GM10266 (cell line): Measurements from ENCODE around the gene PID1.

Experiments
- DNase-seq: peaks from one replicate; pipeline ENCODE4 v3.0.0; 2012; ENCODE audit errors: extremely low spot score
- CTCF ChIP-seq: IDR thresholded peaks from 2 replicates; pipeline ENCODE4 v1.5.1; 2012; ENCODE audit warnings: mild to moderate bottlenecking, low read depth; ENCODE audit not compliant: control insufficient read depth, insufficient read depth; ENCODE audit errors: missing control alignments

The PID1 gene

GRCh38 chr2:229174794-229175496 is 96.1 kb downstream of the PID1 start:
- no peak for TF ChIP-seq CTCF
- no peak for DNase-seq

- no peak for TF ChIP-seq CTCF
- DNase-seq = no peak
Observed at GRCh38 chr2:229173825-229174359, 97.2 kb downstream of the PID1 start.

GRCh38 chr2:229170916-229171315 is 100.2 kb downstream of the PID1 start:
- no peak for DNase-seq
- TF ChIP-seq CTCF = no peak

GRCh38 chr2:229170171-229170570 is 100.9 kb downstream of the PID1 start:
- no peak for DNase-seq
- no peak for TF ChIP-seq CTCF

GRCh38 chr2:229169751-229170150 is 101.3 kb downstream of the PID1 start:
- no peak for DNase-seq
- TF ChIP-seq CTCF = no peak

- DNase-seq = no peak
- TF ChIP-seq CTCF = no peak
Observed at GRCh38 chr2:229164545-229165249, 106.4 kb downstream of the PID1 start.

GRCh38 chr2:229163893-229164292 is 107.2 kb downstream of the PID1 start:
- TF ChIP-seq CTCF = no peak

More at GRCh38 chr2:229163893-229164292, 107.2 kb downstream of the PID1 start:
- DNase-seq = no peak
